ENCODE measurements around the gene GTPBP10. TPM values are rescaled to one million over a fixed set of nuclear protein-coding genes. Genes with fewer than 3 reads are reported as not detected.

The GTPBP10 gene
- total and polyA plus RNA-seq, 9 of the 15 experiments (the other 6 are each of a cell fraction or from before 2014, with no cell fraction given): 34.6 to 89.8 (median 76.4) TPM

DNA sequence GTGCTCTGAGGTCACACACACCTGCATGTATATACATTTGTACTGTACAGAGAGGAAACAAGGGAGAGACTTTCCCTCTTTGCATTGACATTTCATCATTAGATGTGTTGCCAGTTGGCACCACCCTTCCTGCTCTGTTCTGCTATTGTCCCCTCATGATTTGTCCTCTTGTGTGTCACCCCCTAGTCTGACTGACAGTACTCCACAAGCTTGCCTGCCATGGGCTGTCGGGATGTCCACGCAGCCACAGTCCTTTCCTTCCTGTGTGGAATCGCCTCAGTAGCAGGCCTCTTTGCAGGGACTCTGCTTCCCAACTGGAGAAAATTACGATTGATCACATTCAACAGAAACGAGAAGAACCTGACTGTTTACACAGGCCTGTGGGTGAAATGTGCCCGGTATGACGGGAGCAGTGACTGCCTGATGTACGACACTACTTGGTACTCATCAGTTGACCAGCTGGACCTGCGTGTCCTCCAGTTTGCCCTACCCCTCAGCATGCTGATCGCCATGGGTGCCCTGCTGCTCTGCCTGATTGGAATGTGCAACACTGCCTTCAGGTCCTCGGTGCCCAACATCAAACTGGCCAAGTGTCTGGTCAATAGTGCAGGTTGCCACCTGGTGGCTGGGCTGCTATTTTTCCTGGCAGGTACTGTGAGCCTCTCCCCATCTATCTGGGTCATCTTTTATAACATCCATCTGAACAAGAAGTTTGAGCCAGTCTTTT lies 66.1 kb downstream of the GTPBP10 start:
- intact Hi-C loops (cut with micrococcal nuclease): no loop called here
- no peak overlapping the region for H3K27ac ChIP-seq (ENCODE audit: extremely low read depth, low read depth, low read length)
- WGBS (ENCODE audit: insufficient coverage, low coverage, missing lambda C conversion rate): 70% methylated on average over 11 of the region's 11 CpGs
- ATAC-seq (peak; percentile 79), FAIRE-seq (no peak), DNase-seq (ENCODE audit: extremely low read depth in 1 of 4, low spot score in 3 of 4) (peak in 2 of 4 experiments; percentile 15 to 36)
- ChIA-PET CTCF (ENCODE audit: low intra/inter-chr PET ratio) (no interaction called here), POLR2A (no interaction called here)
- no peaks in the 10 kb centered on the region for H3K9me3 ChIP-seq (replicated peaks; ENCODE audit: control insufficient read depth, insufficient read depth, low read depth, low read length)
- H3K79me2 ChIP-seq (ENCODE audit: control insufficient read depth, insufficient read depth, low read length): no peaks in the 10 kb centered on the region
- in situ Hi-C loops (cut with MboI): no loop called here
- no peak overlapping the region for H2AFZ ChIP-seq (ENCODE audit: low read depth, low read length)
- H3K4me1 ChIP-seq (replicated peaks in 1 of 2; ENCODE audit: control insufficient read depth in 2 of 2, insufficient read depth in 2 of 2, low read length in 2 of 2): no peaks in the 10 kb centered on the region
- no peak overlapping the region for H3K4me2 ChIP-seq (ENCODE audit: insufficient read depth, low read length)
- BruUV-seq (replicated peaks): no TSS peak
- no peaks in the 10 kb centered on the region for H3K27me3 ChIP-seq (ENCODE audit: control insufficient read depth in 2 of 2, insufficient read depth in 2 of 2, low read length in 2 of 2)
- peak; percentile 27; the same call in 1 of the 2 replicates for TF ChIP-seq SMC3 (conservative IDR thresholded peaks at IDR 0.05; ENCODE audit: insufficient read depth, low read depth, low read length)
- TF ChIP-seq, protein P1, sequence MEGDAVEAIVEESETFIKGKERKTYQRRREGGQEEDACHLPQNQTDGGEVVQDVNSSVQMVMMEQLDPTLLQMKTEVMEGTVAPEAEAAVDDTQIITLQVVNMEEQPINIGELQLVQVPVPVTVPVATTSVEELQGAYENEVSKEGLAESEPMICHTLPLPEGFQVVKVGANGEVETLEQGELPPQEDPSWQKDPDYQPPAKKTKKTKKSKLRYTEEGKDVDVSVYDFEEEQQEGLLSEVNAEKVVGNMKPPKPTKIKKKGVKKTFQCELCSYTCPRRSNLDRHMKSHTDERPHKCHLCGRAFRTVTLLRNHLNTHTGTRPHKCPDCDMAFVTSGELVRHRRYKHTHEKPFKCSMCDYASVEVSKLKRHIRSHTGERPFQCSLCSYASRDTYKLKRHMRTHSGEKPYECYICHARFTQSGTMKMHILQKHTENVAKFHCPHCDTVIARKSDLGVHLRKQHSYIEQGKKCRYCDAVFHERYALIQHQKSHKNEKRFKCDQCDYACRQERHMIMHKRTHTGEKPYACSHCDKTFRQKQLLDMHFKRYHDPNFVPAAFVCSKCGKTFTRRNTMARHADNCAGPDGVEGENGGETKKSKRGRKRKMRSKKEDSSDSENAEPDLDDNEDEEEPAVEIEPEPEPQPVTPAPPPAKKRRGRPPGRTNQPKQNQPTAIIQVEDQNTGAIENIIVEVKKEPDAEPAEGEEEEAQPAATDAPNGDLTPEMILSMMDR (IDR thresholded peaks at IDR 0.05 in 2 of 3, conservative IDR thresholded peaks at IDR 0.05 in 1 of 3; ENCODE audit: insufficient read depth in 2 of 3, low read depth in 1 of 3, low read length in 3 of 3): peak; percentile 35 to 49 (median 49); a peak in 4 of 6 replicates
- TF ChIP-seq RAD21 (CRISPR knock-in tag; conservative IDR thresholded peaks at IDR 0.05 in 1 of 2, IDR thresholded peaks at IDR 0.05 in 1 of 2): peak in 1 of 2 experiments; percentile 48; a peak in 2 of 4 replicates
- TF ChIP-seq CBX2 (IDR thresholded peaks at IDR 0.05; ENCODE audit: insufficient read depth, low read length, poor library complexity, severe bottlenecking): no peak
- no peak overlapping the region for H3K9ac ChIP-seq (ENCODE audit: insufficient read depth in 1 of 2, low read depth in 2 of 2, low read length in 2 of 2)
- no peak overlapping the region for H3K4me3 ChIP-seq
- peaks cover 19% of the 10 kb centered on the region for H3K36me3 ChIP-seq (ENCODE audit: control insufficient read depth, insufficient read depth, low read length)
- H4K20me1 ChIP-seq (replicated peaks; ENCODE audit: control insufficient read depth, insufficient read depth, low read length): no peaks in the 10 kb centered on the region
- no peaks in the 10 kb centered on the region for H3K9me1 ChIP-seq (ENCODE audit: control insufficient read depth, insufficient read depth, low read length)
